Gastrocnemius medialis (tissue), 4 donors: Measurements from ENCODE around the gene GIT2. TPM values are rescaled to one million over a fixed set of nuclear protein-coding genes. Genes with fewer than 3 reads are reported as not detected.
A peak's percentile ranks its signal among the peaks of the same experiment; 100 is the strongest.

ENCODE experiments used
- ATAC-seq, 2 donors: fragments of 150-250 bp; one replicate each; pipeline ENCODE4 v1.9.1; 2016
- DNase-seq, 2 donors: peaks; one replicate each; pipeline ENCODE4 v3.0.0-alpha.2; 2019
- H3K27ac ChIP-seq, 4 donors: fragments of 200-600 bp; sonication (generic); 1 replicate in 1 of 4; 2 replicates in 3 of 4; pipeline ENCODE4 v1.5.1; 2016 to 2018; ENCODE audit warnings: mild to moderate bottlenecking in 2 of 4, moderate library complexity in 1 of 4
- H3K27me3 ChIP-seq, 3 donors: fragments of 200-600 bp; sonication (generic) in 2 of 3; 1 replicate in 1 of 3; 2 replicates in 2 of 3; pipeline versions ENCODE4 v1.5.1 to v1.6.0; 2016 to 2019; ENCODE audit warnings: mild to moderate bottlenecking in 1 of 3, moderate library complexity in 1 of 3
- H3K36me3 ChIP-seq, 2 donors: fragments of 200-600 bp; sonication (generic) in 1 of 2; one replicate each; pipeline ENCODE4 v1.5.1; 2017 to 2018
- H3K4me1 ChIP-seq, 2 donors: fragments of 200-600 bp; sonication (generic) in 1 of 2; one replicate each; pipeline ENCODE4 v1.5.1; 2016 to 2017; ENCODE audit warnings: mild to moderate bottlenecking in 2 of 2
- H3K4me3 ChIP-seq, 4 donors: fragments of 200-600 bp; sonication (generic) in 3 of 4; 1 replicate in 1 of 4; 2 replicates in 3 of 4; pipeline ENCODE4 v1.5.1; 2016 to 2019; ENCODE audit warnings: mild to moderate bottlenecking in 2 of 4
- H3K9me3 ChIP-seq, 3 donors: fragments of 200-600 bp; sonication (generic) in 2 of 3; 1 replicate in 1 of 3; 2 replicates in 2 of 3; pipeline ENCODE4 v1.5.1; 2016 to 2019
- CTCF ChIP-seq, 5 experiments: fragments of 450-650 bp in 3 of 5; fragments of 200-600 bp in 2 of 5; sonication (generic) in 2 of 5; IDR thresholded peaks in 4 of 5; conservative IDR thresholded peaks in 1 of 5; 1 replicate in 4 of 5; 2 replicates in 1 of 5; pipeline ENCODE4 v1.5.1; 2016 to 2019; ENCODE audit warnings: antibody characterized with exemption in 5 of 5, mild to moderate bottlenecking in 3 of 5, moderate library complexity in 3 of 5
- POLR2A ChIP-seq, 2 donors: fragments of 450-650 bp; IDR thresholded peaks; one replicate each; pipeline ENCODE4 v1.6.1; 2017; ENCODE audit warnings: antibody characterized with exemption in 2 of 2, mild to moderate bottlenecking in 2 of 2, moderate library complexity in 2 of 2
- in situ Hi-C, 4 donors: fragments of 200-750 bp; cut with MboI; loops; one replicate each; pipeline versions ENCODE4 v1.15.0 to v1.8.0; 2017; ENCODE audit warnings: low sequenced_read_pairs in 4 of 4
- intact Hi-C: fragments of 100-400 bp; cut with DNase I; formaldehyde crosslinking; loops from one replicate; pipeline ENCODE4 v1.15.1; 2023; ENCODE audit warnings: low total_unique reads
- total RNA-seq, 4 donors: library from RNA; depleted of rRNA; stranded (reverse); fragments of >200 nt; gene quantifications; one replicate each; pipeline versions ENCODE4 v1.1.0 to v1.2.3, GENCODE V29; 2016

Gene GIT2
- total RNA-seq, 4 donors from 2014 or later = 23.4 to 32.1 (median 23.6) TPM

GRCh38 chr12:110037315-110037714 is 41.1 kb upstream of the GIT2 start:
- no peaks in the 10 kb centered on the region for H3K27me3 ChIP-seq
- no peak for DNase-seq
- no peaks in the 10 kb centered on the region for H3K9me3 ChIP-seq
- peak overlapping the region; percentile 51 to 61 (median 54) for H3K27ac ChIP-seq
- in situ Hi-C loops = no loop called here
- TF ChIP-seq CTCF (IDR thresholded peaks at IDR 0.05 in 4 of 5, conservative IDR thresholded peaks at IDR 0.05 in 1 of 5) = no peak
- no peak for TF ChIP-seq POLR2A (IDR thresholded peaks at IDR 0.05)
- ATAC-seq = no peak
- no peak overlapping the region for H3K4me3 ChIP-seq
- intact Hi-C loops = no loop called here
- H3K36me3 ChIP-seq = peaks cover 0 to 16% of the 10 kb centered on the region in 2 donors
- peaks cover 37 to 44% of the 10 kb centered on the region in 2 donors for H3K4me1 ChIP-seq

- ATAC-seq = no peak
- H3K36me3 ChIP-seq = peaks cover 0 to 24% of the 10 kb centered on the region in 2 donors
- intact Hi-C loops = no loop called here
These were observed 39.5 kb upstream of the GIT2 start for GRCh38 chr12:110035534-110036104.

GRCh38 chr12:110033888-110034287 is 37.7 kb upstream of the GIT2 start:
- H3K36me3 ChIP-seq = peaks cover 0 to 41% of the 10 kb centered on the region in 2 donors
- no peaks in the 10 kb centered on the region for H3K27me3 ChIP-seq
- DNase-seq (no peak), ATAC-seq (no peak)
- H3K27ac ChIP-seq = no peak overlapping the region
- TF ChIP-seq POLR2A (IDR thresholded peaks at IDR 0.05) (no peak), CTCF (IDR thresholded peaks at IDR 0.05 in 4 of 5, conservative IDR thresholded peaks at IDR 0.05 in 1 of 5) (no peak)
- H3K9me3 ChIP-seq = no peaks in the 10 kb centered on the region
- in situ Hi-C loops (no loop called here), intact Hi-C loops (no loop called here)
- peaks cover 16 to 20% of the 10 kb centered on the region in 2 donors for H3K4me1 ChIP-seq
- no peak overlapping the region for H3K4me3 ChIP-seq

More at GRCh38 chr12:110035534-110036104, 39.5 kb upstream of the GIT2 start:
- in situ Hi-C loops = no loop called here
- Histone ChIP-seq H3K27ac (no peak overlapping the region), H3K27me3 (no peaks in the 10 kb centered on the region), H3K4me1 (peaks cover 26 to 35% of the 10 kb centered on the region in 2 donors), H3K4me3 (no peak overlapping the region), H3K9me3 (no peaks in the 10 kb centered on the region)
- no peak for TF ChIP-seq CTCF (IDR thresholded peaks at IDR 0.05 in 4 of 5, conservative IDR thresholded peaks at IDR 0.05 in 1 of 5)
- DNase-seq = no peak

GRCh38 chr12:110029290-110029815 is 33.2 kb upstream of the GIT2 start:
- TF ChIP-seq CTCF (IDR thresholded peaks at IDR 0.05 in 4 of 5, conservative IDR thresholded peaks at IDR 0.05 in 1 of 5) (no peak), POLR2A (IDR thresholded peaks at IDR 0.05) (no peak)
- in situ Hi-C loops (no loop called here), intact Hi-C loops (no loop called here)
- Histone ChIP-seq H3K4me3 (no peak overlapping the region), H3K4me1 (peaks cover 8 to 9% of the 10 kb centered on the region in 2 donors), H3K9me3 (no peaks in the 10 kb centered on the region), H3K27me3 (no peaks in the 10 kb centered on the region), H3K36me3 (peaks cover 0 to 62% of the 10 kb centered on the region in 2 donors), H3K27ac (no peak overlapping the region)
- DNase-seq (no peak), ATAC-seq (no peak)
